H9 (cell line): ENCODE measurements around the gene CCDC102A. TPM values are rescaled to one million over a fixed set of nuclear protein-coding genes. Genes with fewer than 3 reads are reported as not detected.

Source experiments
- DNase-seq: peaks from one replicate; pipeline ENCODE4 v3.0.0-alpha.2; 2017
- H2AFZ ChIP-seq: one replicate; pipeline ENCODE4 v1.6.1; 2013; ENCODE audit warnings: mild to moderate bottlenecking, low read length, control low read depth, moderate library complexity
- H2AK5ac ChIP-seq: 2 replicates; pipeline ENCODE4 v1.6.1; 2013; ENCODE audit warnings: low read length, control low read depth, mixed read lengths; ENCODE audit not compliant: insufficient read length
- H2BK120ac ChIP-seq: one replicate; pipeline ENCODE4 v1.6.1; 2013; ENCODE audit warnings: low read depth, mild to moderate bottlenecking, low read length, control low read depth, inconsistent platforms; ENCODE audit not compliant: poor library complexity, severe bottlenecking
- H2BK12ac ChIP-seq: 2 replicates; pipeline ENCODE4 v1.6.1; 2013; ENCODE audit warnings: low read length, control low read depth, mixed read lengths, low read depth; ENCODE audit not compliant: insufficient read length
- H2BK15ac ChIP-seq: 2 replicates; pipeline ENCODE4 v1.6.1; 2013; ENCODE audit warnings: low read depth, low read length, control low read depth
- H2BK20ac ChIP-seq: one replicate; pipeline ENCODE4 v1.6.1; 2013; ENCODE audit warnings: low read depth, mild to moderate bottlenecking, low read length, control low read depth, inconsistent platforms; ENCODE audit not compliant: poor library complexity, severe bottlenecking
- H2BK5ac ChIP-seq: 2 replicates; pipeline ENCODE4 v1.6.1; 2013; ENCODE audit warnings: low read length, control low read depth, mixed read lengths; ENCODE audit not compliant: insufficient read length
- H3K14ac ChIP-seq: 2 replicates; pipeline ENCODE4 v1.6.1; 2013; ENCODE audit warnings: low read length, control low read depth; ENCODE audit not compliant: insufficient read depth
- H3K18ac ChIP-seq: 2 replicates; pipeline ENCODE4 v1.6.1; 2013; ENCODE audit warnings: low read depth, mild to moderate bottlenecking, mixed read lengths, low read length, control low read depth; ENCODE audit not compliant: insufficient read length
- H3K23ac ChIP-seq: 2 replicates; pipeline ENCODE4 v1.6.1; 2013; ENCODE audit warnings: low read length, control low read depth, mixed read lengths, low read depth; ENCODE audit not compliant: insufficient read length
- H3K23me2 ChIP-seq: 2 replicates; pipeline ENCODE4 v1.6.1; 2013; ENCODE audit warnings: low read depth, mild to moderate bottlenecking, mixed read lengths, low read length, control low read depth; ENCODE audit not compliant: insufficient read length, poor library complexity, severe bottlenecking
- H3K27ac ChIP-seq: 2 replicates; pipeline ENCODE4 v1.5.1; 2013; ENCODE audit warnings: low read length, control low read depth, mixed read lengths, low read depth; ENCODE audit not compliant: insufficient read length
- H3K27me3 ChIP-seq: 2 replicates; pipeline ENCODE4 v1.6.1; 2013; ENCODE audit warnings: low read length, control low read depth, inconsistent platforms; ENCODE audit not compliant: insufficient read depth
- H3K4ac ChIP-seq: 2 replicates; pipeline ENCODE4 v1.6.1; 2013; ENCODE audit warnings: low read depth, mild to moderate bottlenecking, control low read depth, inconsistent platforms, low read length, moderate library complexity
- H3K4me1 ChIP-seq: 2 replicates; pipeline ENCODE4 v1.6.1; 2013; ENCODE audit warnings: low read length, control low read depth, inconsistent platforms; ENCODE audit not compliant: insufficient read depth
- H3K4me2 ChIP-seq: 2 replicates; pipeline ENCODE4 v1.6.1; 2013; ENCODE audit warnings: low read length, control low read depth, mixed read lengths; ENCODE audit not compliant: insufficient read length, insufficient read depth
- H3K56ac ChIP-seq: 2 replicates; pipeline ENCODE4 v1.6.1; 2013; ENCODE audit warnings: low read depth, mild to moderate bottlenecking, mixed read lengths, low read length, control low read depth; ENCODE audit not compliant: insufficient read length
- H3K79me1 ChIP-seq: 2 replicates; pipeline ENCODE4 v1.6.1; 2013; ENCODE audit warnings: low read depth, mild to moderate bottlenecking, moderate library complexity, low read length, control low read depth, inconsistent platforms; ENCODE audit not compliant: insufficient read depth, poor library complexity, severe bottlenecking
- H3K79me2 ChIP-seq: 2 replicates; pipeline ENCODE4 v1.6.1; 2013; ENCODE audit warnings: low read length, control low read depth, inconsistent platforms; ENCODE audit not compliant: insufficient read depth
- H3K9ac ChIP-seq: 2 replicates; pipeline ENCODE4 v1.6.1; 2013; ENCODE audit warnings: low read length, control low read depth, mixed read lengths; ENCODE audit not compliant: insufficient read length; ENCODE audit errors: extremely low read depth
- H3K9me3 ChIP-seq: one replicate; pipeline ENCODE4 v1.6.1; 2013; ENCODE audit warnings: low read depth, low read length, inconsistent platforms; ENCODE audit not compliant: control insufficient read depth
- H3T11ph ChIP-seq: one replicate; pipeline ENCODE4 v1.6.1; 2013; ENCODE audit warnings: mild to moderate bottlenecking, low read length, control low read depth, inconsistent platforms
- H4K20me1 ChIP-seq: one replicate; pipeline ENCODE4 v1.6.1; 2013; ENCODE audit not compliant: control insufficient read depth, insufficient read length, insufficient read depth
- H4K5ac ChIP-seq: 2 replicates; pipeline ENCODE4 v1.6.1; 2013; ENCODE audit warnings: low read depth, mild to moderate bottlenecking, mixed read lengths, low read length, control low read depth; ENCODE audit not compliant: insufficient read length
- H4K8ac ChIP-seq: replicated peaks from 2 replicates; pipeline ENCODE4 v1.6.1; 2013; ENCODE audit warnings: low read length, control low read depth, mixed read lengths, low read depth; ENCODE audit not compliant: insufficient read length
- H4K91ac ChIP-seq: 2 replicates; pipeline ENCODE4 v1.6.1; 2013; ENCODE audit warnings: low read depth, mild to moderate bottlenecking, moderate library complexity, mixed read lengths, low read length, control low read depth; ENCODE audit not compliant: insufficient read length
- H3K27ac Mint-ChIP-seq, 3 experiments: 2 replicates in 2 of 3; 3 replicates in 1 of 3; pipeline ENCODE4 v1.8.0; 2020 to 2021; ENCODE audit warnings: mixed read lengths in 3 of 3, mild to moderate bottlenecking in 1 of 3, moderate library complexity in 1 of 3
- H3K27me3 Mint-ChIP-seq: 2 replicates; pipeline ENCODE4 v1.8.0; 2021; ENCODE audit warnings: low read depth, mild to moderate bottlenecking, moderate library complexity, mixed read lengths
- H3K36me3 Mint-ChIP-seq, 3 experiments: 2 replicates in 2 of 3; 3 replicates in 1 of 3; pipeline ENCODE4 v1.8.0; 2020 to 2021; ENCODE audit warnings: low read depth in 3 of 3, mixed read lengths in 3 of 3; ENCODE audit not compliant: insufficient read depth in 1 of 3
- H3K4me1 Mint-ChIP-seq, 2 experiments: 2 replicates each; pipeline ENCODE4 v1.8.0; 2020; ENCODE audit warnings: mixed read lengths in 2 of 2
- H3K4me3 Mint-ChIP-seq, 2 experiments: 2 replicates in 1 of 2; 3 replicates in 1 of 2; pipeline ENCODE4 v1.8.0; 2020 to 2021; ENCODE audit warnings: mild to moderate bottlenecking in 2 of 2, mixed read lengths in 2 of 2, moderate library complexity in 1 of 2
- H3K9me3 Mint-ChIP-seq, 2 experiments: 2 replicates in 1 of 2; 3 replicates in 1 of 2; pipeline ENCODE4 v1.8.0; 2020; ENCODE audit warnings: mild to moderate bottlenecking in 2 of 2, mixed read lengths in 2 of 2, moderate library complexity in 1 of 2
- WGBS: extraction: QIAGEN DNeasy Blood & Tissue Kit; methylation state at CpG from one replicate; pipeline ENCODE4 v1.1.7; 2013; ENCODE audit warnings: missing lambda C conversion rate, low lambda C conversion rate, mixed read lengths; ENCODE audit not compliant: insufficient read length; ENCODE audit errors: extremely low coverage; 5-methylcytosine and 5-hydroxymethylcytosine counted together
- total RNA-seq: library from RNA; stranded (reverse); gene quantifications from 2 replicates; pipeline ENCODE4 v1.2.1, GENCODE V29; 2021
- TF ChIP-seq, protein P1 (sequence below): fragments of 200-600 bp; sonication (generic); conservative IDR thresholded peaks from 3 replicates; pipeline ENCODE4 v1.8.0; 2021; ENCODE audit warnings: antibody characterized with exemption, mild to moderate bottlenecking

The CCDC102A gene
- total RNA-seq, 1 experiment from 2014 or later: 8.2 TPM

DNA sequence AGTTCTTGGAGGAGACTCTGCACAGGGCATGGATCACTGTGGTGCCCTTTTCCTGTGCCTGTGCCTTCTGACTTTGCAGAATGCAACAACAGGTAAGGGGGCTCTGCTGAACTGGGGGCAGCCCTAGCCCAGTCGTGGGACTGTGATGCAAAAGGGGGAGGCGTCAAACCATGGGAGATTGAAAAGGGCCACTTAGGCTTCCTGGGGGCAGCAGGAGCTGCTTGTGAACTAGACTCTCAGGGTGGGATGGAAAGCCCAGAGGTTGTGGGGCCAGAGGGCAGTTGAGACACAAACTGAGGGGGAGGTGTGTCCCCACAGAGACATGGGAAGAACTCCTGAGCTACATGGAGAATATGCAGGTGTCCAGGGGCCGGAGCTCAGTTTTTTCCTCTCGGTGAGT lies 25.7 kb upstream of the CCDC102A start:
- H4K20me1 ChIP-seq: no peaks in the 10 kb centered on the region
- H4K91ac ChIP-seq: no peak overlapping the region
- no peak overlapping the region for H2BK120ac ChIP-seq
- peaks cover 25% of the 10 kb centered on the region for H3K27me3 Mint-ChIP-seq
- H2BK15ac ChIP-seq: no peak overlapping the region
- no peak overlapping the region for H3K14ac ChIP-seq
- H3K4me2 ChIP-seq: no peak overlapping the region
- no peaks in the 10 kb centered on the region for H3K4me1 ChIP-seq
- H3K27ac ChIP-seq: no peak overlapping the region
- H3K79me2 ChIP-seq: no peaks in the 10 kb centered on the region
- no peak overlapping the region for H3K56ac ChIP-seq
- no peaks in the 10 kb centered on the region for H3K23me2 ChIP-seq
- no peaks in the 10 kb centered on the region for H3K27me3 ChIP-seq
- no peak overlapping the region for H3K9ac ChIP-seq
- H2BK5ac ChIP-seq: no peak overlapping the region
- H2BK20ac ChIP-seq: no peak overlapping the region
- H3T11ph ChIP-seq: no peak overlapping the region
- H3K23ac ChIP-seq: no peak overlapping the region
- no peaks in the 10 kb centered on the region for H3K79me1 ChIP-seq
- H4K5ac ChIP-seq: no peak overlapping the region
- H3K9me3 Mint-ChIP-seq: peaks cover 3 to 13% of the 10 kb centered on the region in 2 experiments; a peak in 4 of 5 replicates
- H3K4me1 Mint-ChIP-seq: peaks cover 0 to 4% of the 10 kb centered on the region in 2 experiments; a peak in 1 of 4 replicates
- no peak overlapping the region for H2AK5ac ChIP-seq
- DNase-seq: no peak
- no peak overlapping the region for H3K4ac ChIP-seq
- H2BK12ac ChIP-seq: no peak overlapping the region
- TF ChIP-seq, protein P1, sequence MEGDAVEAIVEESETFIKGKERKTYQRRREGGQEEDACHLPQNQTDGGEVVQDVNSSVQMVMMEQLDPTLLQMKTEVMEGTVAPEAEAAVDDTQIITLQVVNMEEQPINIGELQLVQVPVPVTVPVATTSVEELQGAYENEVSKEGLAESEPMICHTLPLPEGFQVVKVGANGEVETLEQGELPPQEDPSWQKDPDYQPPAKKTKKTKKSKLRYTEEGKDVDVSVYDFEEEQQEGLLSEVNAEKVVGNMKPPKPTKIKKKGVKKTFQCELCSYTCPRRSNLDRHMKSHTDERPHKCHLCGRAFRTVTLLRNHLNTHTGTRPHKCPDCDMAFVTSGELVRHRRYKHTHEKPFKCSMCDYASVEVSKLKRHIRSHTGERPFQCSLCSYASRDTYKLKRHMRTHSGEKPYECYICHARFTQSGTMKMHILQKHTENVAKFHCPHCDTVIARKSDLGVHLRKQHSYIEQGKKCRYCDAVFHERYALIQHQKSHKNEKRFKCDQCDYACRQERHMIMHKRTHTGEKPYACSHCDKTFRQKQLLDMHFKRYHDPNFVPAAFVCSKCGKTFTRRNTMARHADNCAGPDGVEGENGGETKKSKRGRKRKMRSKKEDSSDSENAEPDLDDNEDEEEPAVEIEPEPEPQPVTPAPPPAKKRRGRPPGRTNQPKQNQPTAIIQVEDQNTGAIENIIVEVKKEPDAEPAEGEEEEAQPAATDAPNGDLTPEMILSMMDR: no peak
- no peak overlapping the region for H3K18ac ChIP-seq
- H4K8ac ChIP-seq: no peak overlapping the region
- H3K4me3 Mint-ChIP-seq: no peak overlapping the region
- H3K36me3 Mint-ChIP-seq: peaks cover 3 to 15% (median 5%) of the 10 kb centered on the region in 3 experiments; a peak in 6 of 7 replicates
- no peak overlapping the region for H3K27ac Mint-ChIP-seq
- no CpG with 5 or more reads among the region's 4 CpGs for WGBS
- no peak overlapping the region for H2AFZ ChIP-seq
- H3K9me3 ChIP-seq: no peaks in the 10 kb centered on the region
